AG09319 (cell line): ENCODE data around the gene SCN8A.

Experiments
- DNase-seq: peaks from one replicate; pipeline ENCODE4 v3.0.0-alpha.2; 2010; ENCODE audit warnings: low read depth; ENCODE audit errors: extremely low read depth
- CTCF ChIP-seq: IDR thresholded peaks from 2 replicates; pipeline ENCODE4 v1.5.1; 2011; ENCODE audit warnings: low read depth, mild to moderate bottlenecking, inconsistent platforms, low read length, moderate library complexity

SCN8A gene

GRCh38 chr12:51589060-51589459 is 2.0 kb upstream of the SCN8A start:
- no peak for DNase-seq
- TF ChIP-seq CTCF: no peak

DNA sequence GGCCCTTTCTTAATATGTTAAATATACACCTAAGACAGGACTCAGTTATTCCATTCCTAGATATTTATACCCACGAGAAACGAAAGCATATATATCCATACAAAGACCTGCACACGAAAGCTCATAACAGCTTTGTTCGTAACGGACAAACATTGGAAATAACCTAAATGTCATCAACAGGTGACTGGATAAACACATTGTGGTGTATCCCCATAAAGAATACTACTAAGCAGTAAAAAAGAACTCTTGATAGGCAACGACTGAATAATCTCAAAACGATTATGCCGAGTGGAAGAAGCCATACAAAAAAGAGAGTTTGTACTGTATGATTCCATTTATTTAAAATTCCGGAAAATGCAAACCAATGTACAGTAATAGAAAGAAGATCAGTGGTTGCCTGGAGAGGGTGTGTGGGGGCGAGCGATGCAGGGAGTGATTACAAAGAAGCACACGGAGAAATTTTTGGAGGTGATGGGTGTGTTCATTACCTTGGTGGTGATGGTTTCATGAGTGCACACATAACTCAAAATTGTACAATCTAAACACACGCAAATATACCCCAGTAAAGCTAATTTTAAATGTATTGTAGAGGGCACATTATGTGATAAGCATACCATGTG is 1.4 kb upstream of the SCN8A start:
- DNase-seq: no peak
- TF ChIP-seq CTCF: no peak

DNA sequence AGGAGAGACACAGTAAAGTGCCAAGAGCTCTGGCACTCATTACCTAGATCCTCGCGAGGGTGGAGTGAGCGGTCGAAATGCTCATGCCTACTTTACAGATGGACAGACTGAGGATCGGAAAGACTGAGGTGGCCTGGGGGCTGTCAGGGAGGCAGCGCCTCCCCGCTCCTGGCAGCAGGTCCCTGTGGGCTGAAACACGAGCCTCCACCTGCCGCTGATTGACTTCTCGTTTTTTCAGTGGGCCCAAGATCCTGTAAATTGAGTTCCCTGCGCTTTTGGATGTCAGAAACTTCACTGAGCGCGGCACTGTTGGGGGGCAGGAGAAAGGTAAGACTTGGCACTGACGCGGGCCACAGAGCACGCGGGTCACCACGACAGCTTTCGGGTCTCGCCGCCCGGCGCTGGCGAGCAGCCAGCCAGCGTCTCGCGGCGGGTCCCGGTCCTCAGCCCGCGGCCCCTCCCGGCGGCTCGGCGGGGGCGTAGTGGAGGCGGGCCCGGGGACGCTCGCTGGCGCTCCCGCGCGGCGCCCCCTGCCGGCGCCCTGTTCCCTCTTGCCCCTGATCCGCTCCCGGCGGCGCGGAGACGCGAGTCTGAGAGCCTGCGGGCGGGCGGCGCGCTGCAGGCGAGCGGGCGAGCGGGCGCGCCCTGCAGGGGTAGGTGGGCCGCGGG is 552 bp upstream of the SCN8A start:
- DNase-seq: peak; percentile 57
- peak; percentile 41 for TF ChIP-seq CTCF

- DNase-seq: peak; percentile 46
- TF ChIP-seq CTCF: no peak
These were observed 1.1 kb downstream of the SCN8A start for GRCh38 chr12:51592034-51592705.

DNA sequence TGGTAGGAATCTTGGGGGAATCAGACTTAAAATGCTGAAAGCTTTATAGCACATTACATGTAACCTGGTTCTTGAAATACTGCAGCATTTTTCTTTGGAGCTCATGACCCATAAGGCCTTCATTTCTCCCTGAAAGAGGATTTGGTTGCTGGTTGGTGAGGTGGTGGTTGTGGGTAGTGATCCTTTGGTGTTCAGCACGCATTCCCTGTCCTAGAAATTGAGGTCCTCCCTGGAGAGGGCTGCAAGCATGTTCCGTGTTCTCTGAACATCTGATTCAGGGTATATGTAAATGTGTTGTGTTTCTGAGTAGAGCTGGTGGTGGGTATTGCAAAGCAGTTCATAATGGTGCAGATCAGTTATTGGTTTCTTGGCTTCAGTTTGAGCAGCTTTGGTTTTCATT is 2.0 kb downstream of the SCN8A start:
- no peak for TF ChIP-seq CTCF
- DNase-seq: no peak

- peak; percentile 35 for DNase-seq
- no peak for TF ChIP-seq CTCF
These were observed 2.5 kb downstream of the SCN8A start for GRCh38 chr12:51593539-51593938.

- no peak for DNase-seq
- TF ChIP-seq CTCF: no peak
These were observed 7.1 kb downstream of the SCN8A start for GRCh38 chr12:51598156-51598555.
